Activated effector memory CD4-positive, alpha-beta T cell treated with anti-CD3 and anti-CD28 coated beads, Interleukin-2, amount 50 U/mL, for 16 hours (primary cell): Measurements from ENCODE around the gene CEP19.

Source experiments
- DNase-seq: peaks from one replicate; pipeline ENCODE4 v3.0.0-alpha.2; 2020

CEP19 gene

DNA sequence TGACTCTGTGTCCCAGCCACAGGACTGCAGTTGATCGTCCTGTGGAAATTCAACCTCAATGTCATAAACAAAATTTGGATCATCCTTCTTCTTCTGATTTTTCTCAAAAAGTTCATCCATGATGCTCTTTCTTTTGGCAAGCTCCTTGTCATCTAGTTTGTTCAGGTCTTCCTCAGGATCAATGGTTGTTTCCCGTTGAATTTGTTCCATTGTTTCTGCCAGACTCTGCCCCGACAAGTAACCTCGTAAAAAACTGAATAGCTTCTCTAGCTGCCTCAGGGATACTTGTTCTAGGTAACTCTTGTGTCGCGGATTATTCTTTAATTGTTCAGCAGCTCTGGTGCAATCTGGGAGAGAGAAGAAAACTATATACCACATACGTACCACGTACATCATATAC lies 4.5 kb downstream of the CEP19 start:
- no peak for DNase-seq

DNA sequence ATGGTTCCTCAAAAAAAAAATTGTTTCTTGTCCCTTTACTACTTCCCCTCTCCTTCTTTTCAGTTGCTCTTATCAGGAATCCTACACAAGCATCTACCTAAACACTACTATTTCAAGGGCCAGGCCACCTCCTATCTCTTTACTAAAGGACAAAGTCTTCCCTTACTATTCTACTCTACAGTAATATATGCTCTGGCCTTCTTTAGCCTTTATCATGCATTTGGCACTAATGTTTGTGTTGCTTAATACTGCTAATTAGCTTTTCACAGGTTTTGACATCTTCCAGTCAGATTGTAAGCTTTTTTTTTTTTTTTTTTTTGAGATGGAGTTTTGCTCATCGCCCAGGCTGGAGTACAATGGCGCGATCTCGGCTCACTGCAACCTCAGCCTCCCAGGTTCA lies 5.3 kb downstream of the CEP19 start:
- no peak for DNase-seq

DNA sequence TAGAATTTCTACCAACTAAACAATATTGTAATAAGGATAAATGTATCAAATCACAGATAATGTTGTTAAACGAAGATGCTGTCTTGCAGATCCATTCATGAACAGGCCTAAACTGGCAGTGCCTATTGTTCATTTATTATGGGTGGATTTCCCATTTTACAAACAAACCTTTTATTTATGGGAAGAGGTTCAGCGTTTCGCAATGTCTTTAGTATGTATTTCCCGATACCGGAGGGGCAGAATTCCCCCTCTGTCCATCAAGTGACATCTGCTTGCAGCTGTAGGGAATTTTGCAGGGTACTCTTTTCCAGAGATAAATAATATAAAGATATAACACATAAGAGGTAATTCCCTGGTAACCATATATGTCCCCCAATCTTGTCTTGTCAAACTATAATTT lies 5.7 kb downstream of the CEP19 start:
- DNase-seq = no peak

DNA sequence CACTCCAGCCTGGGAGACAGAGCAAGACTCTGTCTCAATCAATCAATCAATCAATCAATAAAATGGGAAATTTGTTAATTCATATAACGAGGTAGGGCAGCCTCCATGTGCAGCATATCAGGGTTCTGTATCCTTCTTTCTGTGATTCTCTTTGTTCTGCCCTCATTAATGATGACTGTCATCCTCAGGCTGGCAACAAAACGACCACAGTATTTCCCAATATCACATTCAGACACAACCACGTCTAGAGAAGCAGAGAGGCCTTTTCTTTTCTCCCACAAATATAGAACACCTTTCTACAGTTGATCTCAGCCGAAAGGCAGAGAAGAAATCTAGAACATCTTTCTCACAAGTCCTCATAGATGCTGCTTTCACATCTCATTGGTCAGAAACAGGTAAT lies 11.2 kb downstream of the CEP19 start:
- DNase-seq = no peak

DNA sequence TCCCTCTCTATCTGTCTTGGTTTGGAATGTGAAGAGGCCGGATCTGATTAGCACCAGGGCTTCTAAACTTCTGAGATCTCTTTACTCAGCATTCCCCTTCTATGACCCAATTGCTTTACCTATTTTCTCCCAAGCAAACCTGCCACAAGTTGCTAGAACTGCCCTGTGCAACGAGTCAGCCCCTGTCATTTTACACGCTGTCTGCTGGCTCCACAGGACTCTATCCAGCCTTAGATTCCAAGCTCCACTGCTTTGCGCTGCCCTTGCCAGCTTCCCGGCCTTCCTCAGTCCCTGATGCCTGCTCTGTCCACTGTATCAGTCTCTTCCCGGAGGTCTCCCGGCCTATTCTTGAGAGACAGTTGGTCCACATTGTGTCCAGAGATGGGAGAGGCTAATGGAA lies 12.3 kb downstream of the CEP19 start:
- no peak for DNase-seq

DNA sequence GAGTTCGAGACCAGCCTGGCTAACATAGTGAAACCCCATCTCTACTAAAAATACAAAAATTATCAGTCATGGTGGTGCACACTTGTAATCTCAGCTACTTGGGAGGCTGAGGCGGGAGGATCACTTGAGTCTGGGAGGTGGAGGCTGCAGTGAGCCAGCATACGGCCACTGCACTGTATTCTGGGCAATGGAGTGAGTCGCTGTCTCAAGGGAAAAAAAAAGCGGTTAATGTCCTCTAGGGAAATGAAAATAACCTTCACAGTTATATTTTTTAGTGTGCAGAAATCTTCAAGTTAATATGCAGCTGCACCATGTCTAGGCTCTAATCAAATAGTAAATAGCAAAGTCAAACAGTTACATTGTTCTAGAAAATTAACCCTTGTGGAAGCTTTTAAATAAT lies 14.8 kb downstream of the CEP19 start:
- no peak for DNase-seq

DNA sequence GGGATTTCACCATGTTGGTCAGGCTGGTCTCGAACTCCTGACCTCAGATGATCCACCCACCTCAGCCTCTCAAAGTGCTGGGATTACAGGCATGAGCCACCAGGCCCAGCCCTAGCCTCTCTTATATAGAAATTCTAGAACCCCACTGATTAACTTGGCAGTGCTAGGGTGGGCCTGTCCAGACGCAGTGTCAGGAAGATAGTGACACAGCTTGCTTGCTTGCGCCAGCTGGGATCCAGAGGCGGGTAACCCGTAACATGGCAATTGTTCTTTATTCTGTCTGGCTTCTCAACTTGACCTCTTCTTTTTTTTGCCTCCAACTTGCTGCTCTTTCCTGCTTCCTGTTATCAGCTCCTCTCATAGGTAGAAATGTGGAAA lies 16.2 kb downstream of the CEP19 start:
- no peak for DNase-seq

DNA sequence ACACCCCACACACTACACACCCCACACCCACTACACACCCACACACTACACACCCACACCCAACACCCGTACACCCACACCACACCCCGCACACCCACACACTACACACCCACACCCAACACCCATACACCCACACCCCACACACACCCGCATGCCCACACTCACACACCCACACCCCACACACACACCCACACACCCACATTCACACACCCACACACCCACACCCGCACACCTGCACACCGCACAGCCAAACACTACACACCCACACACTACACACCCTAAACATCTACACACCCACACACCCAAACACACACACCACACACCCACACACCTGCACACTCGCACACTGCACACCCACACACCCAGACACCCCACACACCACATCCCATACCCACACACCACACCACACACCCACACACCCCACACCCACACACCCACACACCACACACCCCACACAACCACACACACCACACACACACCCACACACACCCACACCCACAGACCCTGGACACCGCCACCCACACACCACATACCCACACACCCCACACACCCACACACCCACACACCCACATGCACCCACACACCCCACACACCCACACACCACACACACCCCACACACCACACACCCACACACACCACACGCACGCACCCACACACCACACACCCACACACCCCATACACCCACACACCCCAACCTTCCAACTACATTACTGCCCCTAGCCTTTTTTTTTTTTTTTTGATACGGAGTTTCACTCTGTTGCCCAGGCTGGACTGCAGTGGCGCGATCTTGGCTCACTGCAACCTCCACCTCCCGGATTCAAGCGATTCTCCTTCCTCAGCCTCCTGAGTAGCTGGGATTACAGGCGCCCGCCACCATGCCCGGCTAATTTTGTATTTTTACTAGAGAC lies 16.9 kb downstream of the CEP19 start:
- peak; percentile 67 for DNase-seq

DNA sequence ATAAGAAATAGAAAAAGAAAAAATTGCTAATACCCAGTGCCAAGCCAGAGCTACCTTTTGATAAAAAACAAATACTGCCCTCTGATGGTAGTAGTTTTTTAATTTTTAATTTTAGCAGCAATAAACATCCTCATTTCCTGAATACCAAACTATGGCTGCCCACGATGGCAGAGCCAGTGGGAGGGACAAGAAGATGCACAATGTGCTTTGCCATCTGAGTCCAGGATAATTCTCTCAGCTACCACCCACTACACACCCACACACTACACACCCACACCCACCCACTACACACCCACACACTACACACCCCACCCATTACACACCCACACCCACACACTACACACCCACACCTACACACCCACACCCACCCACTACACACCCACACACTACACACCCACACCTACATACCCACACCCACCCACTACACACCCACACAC lies 17.8 kb downstream of the CEP19 start:
- no peak for DNase-seq

DNA sequence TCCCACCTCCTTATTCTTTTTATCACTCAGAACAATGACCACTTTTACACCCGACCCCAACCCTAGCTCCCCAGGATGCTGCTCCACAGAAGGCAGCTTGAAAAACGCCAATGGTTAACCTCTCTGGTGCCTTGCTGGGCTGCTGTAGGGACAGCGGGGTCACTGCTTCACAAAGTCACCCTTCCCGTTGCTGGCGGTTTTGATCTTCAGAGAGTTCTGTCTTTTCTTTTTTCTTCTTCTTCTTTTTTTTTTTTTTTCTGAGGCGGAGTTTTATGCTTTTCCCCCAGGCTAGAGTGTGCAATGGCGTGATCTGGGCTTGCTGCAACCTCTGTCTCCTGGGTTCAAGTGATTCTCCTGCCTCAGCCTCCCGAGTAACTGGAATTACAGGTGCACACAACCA lies 20.7 kb downstream of the CEP19 start:
- no peak for DNase-seq

DNA sequence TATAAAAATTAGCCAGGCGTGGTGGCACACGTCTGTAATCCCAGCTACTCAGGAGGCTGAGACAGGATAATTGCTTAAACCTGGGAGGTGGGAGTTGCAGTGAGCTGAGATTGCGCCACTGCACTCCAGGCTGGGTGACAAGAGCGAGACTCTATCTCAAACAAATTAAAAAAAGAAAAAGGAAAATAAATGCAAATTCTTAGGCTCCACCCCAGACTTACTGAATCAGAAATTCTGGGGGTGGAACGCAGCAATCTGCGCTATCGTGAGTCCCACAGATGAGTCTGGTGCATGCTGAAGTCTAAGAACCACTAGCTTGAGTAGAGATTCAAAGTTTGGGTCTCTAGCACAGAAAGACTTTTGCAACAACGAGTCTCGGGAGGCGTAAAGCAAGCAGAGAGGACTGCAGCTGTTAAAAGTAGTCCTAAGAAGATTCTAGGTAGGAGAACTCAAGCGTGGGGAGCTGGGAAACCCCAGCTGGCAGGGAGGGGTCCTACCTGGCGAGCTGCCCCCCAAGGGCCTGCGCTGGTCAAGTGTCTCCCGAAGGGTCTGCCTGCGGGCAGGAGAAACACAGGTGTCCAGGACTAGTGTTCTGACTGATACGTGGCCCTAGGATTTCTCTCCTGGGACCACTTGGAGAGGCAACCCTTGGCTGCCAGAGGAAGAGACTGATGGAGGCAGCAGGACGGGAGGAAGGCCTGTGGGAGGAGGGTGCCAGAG lies 21.9 kb downstream of the CEP19 start:
- DNase-seq = no peak

DNA sequence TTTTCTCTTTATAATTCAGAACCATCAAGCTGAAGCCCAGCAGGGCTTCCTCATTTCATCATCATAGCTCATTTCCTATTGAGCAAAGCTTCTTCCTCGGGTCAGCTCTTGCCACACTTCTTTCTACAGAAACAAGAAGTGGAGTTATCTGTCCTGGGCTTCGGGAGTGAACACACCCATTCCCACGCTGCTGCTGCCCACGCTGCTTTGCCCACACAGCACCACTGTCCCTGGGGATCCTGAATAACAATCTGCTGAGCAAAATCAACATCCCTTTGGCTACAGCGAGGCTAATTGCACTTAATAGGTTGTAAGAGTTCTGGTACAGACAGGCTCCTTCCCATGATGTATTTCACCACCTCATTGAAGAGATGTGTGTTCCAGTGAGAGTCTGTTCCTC lies 23.7 kb downstream of the CEP19 start:
- no peak for DNase-seq

DNA sequence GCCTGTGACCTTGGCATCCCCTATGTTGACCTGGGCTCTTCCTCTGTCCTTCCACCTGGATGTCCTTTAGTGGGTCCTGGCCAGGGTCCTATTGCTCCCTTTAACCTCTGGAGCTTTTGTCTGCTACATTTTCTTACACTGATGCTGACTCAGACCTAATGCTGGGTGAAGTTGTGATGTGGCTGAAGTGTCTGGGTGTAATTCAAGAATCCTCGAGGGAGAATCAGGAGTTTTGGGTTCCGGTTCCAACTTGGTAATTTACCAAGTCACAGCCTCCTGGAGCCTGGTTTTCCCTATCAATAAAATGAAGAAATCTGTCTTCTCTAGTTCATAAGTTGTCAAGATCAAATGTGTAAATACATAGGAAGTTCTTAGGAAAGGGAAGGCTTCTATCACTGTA lies 25.6 kb downstream of the CEP19 start:
- no peak for DNase-seq

DNA sequence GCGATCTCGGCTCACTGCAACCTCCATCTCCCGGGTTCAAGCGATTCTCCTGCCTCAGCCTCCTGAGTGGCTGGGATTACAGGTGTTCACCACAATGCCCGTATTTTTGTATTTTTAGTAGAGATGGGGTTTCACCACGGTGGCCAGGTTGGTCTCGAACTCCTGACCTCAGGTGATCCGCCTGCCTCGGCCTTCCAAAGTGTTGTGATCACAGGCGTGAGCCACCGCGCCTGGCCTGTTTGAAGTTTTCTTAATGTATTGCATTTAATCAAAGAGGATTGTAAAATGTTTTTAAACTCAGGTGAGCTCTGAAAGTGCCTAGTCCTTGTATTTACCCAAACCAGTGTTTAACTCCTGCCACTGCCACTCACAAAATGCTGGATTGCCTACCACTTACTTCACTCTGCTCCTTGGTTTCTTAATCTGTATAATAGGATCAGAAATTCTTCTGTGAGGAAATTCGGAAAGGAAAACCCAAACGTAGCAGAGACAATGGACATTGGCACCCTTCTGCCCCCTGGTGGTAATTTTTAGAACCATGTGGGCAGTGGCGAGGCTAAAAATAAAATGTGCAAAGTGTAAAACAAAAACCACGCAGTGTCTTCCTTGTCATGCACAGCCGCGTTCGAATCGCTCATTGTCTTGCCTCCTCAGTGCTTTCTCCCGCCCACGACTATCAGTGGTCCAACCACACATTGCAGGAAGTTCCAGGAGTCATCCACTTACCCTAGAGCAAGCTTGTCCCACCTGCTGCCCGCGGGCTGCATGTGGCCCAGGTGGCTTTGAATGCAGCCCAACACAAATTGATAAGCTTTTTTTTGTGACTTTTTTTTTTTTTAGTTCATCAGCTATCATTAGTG lies 27.3 kb downstream of the CEP19 start:
- DNase-seq = peak; percentile 83

DNA sequence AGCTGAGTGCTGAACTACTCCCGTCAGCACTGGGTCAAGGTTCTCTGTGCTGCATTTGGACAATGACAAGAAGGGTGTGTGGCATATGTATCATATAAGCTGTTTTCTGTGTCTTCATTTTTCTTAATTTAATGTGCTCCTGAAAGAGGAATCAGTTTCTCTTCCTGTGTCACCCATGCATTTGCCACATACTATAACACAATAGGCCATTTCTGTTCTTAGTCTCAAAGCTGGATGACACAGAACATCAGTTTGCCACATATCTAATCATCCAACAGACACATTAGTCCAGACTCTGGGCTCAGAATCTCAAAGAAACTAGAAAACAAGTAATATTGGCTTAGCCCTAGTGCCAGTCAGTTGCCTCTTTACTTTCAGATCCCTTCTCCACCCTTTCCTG lies 34.1 kb downstream of the CEP19 start:
- DNase-seq = no peak

DNA sequence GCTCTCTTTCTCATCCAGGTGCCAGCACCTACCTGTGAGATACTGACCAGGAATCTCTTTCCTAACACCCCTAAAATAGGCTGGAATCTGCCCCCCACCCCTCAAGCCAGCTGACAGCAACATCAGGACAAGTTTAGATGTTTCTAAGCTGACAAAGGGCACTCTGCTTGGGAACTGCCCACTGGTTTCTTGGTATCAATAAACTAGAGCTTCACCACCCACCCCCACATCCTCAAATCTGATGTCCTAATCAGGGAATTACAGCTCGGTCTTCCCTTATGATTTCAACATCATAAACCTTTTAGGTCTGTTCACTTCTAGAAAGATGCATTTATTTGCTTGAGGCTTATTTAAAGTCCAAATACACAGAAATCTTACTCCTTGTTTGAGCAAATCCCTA lies 34.7 kb downstream of the CEP19 start:
- no peak for DNase-seq

DNA sequence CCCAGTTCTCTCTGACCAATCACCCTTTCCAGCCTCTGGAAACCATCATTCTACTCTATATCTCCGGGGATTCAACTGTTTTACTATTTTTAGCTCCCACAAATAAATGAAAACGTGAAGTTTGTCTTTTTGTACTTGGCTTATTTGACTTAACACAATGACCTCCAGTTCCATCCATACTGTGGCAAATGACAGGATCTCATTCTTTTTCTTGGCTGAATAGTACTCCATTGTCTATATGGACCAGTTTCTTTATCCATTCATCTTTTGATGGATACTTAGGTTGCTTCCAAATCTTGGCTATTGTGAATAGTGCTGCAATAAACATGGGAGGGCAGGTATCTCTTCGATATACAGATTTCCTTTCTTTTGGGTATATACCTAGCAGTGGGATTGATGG lies 38.4 kb downstream of the CEP19 start:
- no peak for DNase-seq

DNA sequence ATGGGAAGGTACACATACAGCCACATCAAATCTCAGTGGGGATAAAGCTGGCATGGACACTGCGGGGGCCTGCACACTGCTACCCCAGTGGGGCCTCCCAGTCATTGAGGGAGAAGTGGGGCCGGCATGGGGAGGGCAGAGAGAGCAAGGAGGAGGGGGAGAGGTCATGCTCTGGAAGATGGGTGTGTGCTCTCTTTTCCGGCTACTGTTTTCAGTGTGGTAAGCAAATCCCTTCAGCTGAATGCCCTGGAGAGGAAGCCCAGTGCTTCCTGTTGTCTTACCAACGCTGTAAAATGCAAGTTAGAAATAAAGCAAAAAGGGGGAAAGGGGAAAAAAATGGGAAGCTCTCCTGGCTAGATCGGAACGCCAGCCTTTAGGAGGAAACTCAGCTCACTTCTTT lies 41.7 kb downstream of the CEP19 start:
- no peak for DNase-seq

DNA sequence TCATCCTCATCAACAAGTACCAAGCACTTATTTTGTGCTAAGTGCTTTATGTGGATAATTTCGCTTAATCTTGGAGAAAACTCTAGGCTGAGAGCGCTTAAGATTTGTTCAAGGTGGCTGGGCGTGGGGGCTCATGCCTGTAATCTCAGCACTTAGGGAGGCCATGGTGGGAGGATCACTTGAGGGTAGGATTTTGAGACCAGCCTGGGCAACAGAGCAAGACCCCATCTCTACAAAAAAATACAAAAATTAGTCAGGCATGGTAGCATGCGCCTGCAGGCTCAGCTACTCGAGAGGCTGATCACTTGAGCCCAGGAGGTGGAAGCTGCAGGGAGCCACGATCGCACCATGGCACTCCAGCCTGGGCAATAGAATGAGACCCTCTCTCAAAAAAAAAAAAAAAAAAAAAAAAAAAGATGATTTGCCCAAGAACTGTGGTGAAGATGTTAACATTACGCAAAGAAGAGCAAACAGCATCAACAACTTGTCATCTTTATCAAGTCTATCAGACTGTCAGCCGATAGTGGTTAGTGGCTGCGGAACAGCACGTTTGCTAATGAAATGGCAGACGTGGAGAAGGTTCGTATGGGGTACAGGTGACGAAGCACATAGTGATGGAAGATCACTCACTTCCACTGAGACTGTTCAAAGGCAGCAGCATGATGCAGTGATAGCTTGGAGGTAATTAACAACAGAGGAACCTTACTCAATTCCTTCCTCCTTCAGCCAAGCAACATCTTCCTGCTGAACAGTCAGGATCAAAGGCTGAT lies 44.8 kb downstream of the CEP19 start:
- no peak for DNase-seq

DNA sequence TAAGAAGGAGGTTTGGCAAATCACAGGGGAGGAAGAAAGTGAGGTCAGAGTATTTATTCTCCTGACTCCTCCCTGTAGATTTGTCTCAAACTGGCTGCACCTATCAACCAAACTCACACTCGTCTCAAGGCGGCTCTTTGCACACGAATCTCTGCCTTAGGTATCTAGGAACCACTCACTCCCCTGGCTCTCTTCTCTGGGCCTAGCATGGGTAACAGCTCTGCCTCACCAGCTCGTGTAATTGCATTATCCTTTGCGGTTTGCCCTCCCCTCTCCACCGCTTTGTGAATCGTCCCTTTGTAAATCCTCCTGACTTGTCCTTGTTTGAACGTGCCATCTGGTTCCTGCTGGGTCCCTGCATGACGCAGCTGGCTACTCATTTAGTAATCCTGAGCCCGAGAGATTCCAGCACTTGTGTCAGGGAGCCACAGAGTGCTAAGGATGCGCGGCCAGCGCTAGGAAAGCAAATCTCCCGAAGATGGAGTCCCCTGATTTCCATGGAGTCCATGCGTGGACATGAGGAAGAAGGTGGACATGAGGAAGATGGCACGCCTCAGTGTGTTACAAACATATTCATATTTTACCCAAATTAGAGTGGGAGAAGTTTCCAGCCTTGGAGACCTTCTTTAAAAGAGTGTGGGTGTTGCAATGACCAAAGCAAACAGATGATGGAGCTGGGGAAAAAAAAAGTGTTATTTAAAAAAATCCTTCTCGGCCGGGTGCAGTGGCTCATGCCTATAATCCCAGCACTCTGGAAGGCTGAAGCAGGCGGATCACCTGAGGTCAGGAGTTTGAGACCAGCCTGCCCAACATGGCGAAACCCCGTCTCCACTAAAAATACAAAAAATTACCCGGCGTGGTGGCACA lies 45.8 kb downstream of the CEP19 start:
- no peak for DNase-seq

DNA sequence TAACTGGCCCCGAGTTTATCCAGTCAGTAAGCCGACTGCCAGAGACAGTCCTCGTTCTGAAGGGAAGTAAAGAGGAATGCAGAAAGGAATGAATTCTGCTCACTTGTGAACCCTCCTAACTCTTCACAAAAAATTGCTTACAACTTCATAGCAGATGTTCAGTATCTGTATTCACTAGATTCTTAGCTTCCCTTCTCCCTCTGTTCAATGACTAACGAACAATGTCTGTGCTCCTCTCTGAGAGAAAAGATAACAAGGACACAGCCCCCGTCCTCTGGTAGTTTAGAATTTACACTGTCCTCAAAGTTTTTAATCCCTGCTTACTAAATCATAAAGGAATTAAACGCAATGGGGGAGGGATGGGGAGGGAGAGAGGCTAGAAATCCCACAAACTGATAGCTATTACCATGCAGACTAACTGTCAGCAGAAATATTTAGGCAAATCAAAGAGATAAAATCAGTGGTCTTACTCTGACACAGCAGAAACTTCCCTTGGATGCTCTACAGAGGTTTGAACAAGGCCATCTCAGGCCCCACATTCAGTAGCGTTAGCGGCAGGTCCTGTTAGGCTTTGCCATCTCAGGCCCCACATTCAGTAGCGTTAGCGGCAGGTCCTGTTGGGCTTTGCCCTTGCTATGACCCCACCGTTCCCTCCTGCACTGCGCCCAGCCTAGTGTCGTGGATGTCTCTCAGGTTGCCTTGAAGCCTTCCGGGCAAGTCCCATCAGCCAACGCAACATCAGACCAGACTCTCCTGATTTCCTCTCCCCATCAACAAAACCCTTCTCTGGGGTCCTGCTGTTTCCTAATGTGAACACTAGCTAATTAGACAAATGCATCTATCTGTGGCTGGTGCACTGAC lies 49.1 kb downstream of the CEP19 start:
- DNase-seq = no peak
